ENCODE data around the gene ZNF414. TPM values are rescaled to one million over a fixed set of nuclear protein-coding genes. Genes with fewer than 3 reads are reported as not detected.
"Not testable (repeated sequence)": the region's sequence is repeated elsewhere in the genome, so short reads cannot be mapped to it uniquely, and the experiment has no call there.

Gene ZNF414
- total RNA-seq, 4 donors from 2014 or later: 10.4 to 43.7 (median 18.0) TPM

- WGBS: 87% methylated on average over 11 of the region's 11 CpGs
Measured at GRCh38 chr19:8518536-8518935, 4.6 kb upstream of the ZNF414 start.

GRCh38 chr19:8517551-8518442 lies 3.8 kb upstream of the ZNF414 start:
- 44% methylated on average over 10 of the region's 10 CpGs for WGBS
- no peaks in the 10 kb centered on the region for H3K9me3 ChIP-seq
- no peak overlapping the region for H3K4me3 ChIP-seq
- no peak overlapping the region for H3K27ac ChIP-seq
- DNase-seq (ENCODE audit: low spot score in 2 of 2): no peak
- TF ChIP-seq POLR2AphosphoS5 (IDR thresholded peaks at IDR 0.05) (no peak), EP300 (IDR thresholded peaks at IDR 0.05) (no peak), CTCF (IDR thresholded peaks at IDR 0.05) (no peak), POLR2A (IDR thresholded peaks at IDR 0.05) (no peak)
- no peaks in the 10 kb centered on the region for H3K36me3 ChIP-seq
- no peaks in the 10 kb centered on the region for H3K27me3 ChIP-seq
- H3K4me1 ChIP-seq: peaks cover 28% of the 10 kb centered on the region

More at GRCh38 chr19:8518536-8518935, 4.6 kb upstream of the ZNF414 start:
- Histone ChIP-seq H3K36me3 (no peaks in the 10 kb centered on the region), H3K27me3 (no peaks in the 10 kb centered on the region), H3K4me3 (no peak overlapping the region), H3K9me3 (no peaks in the 10 kb centered on the region), H3K4me1 (peaks cover 21% of the 10 kb centered on the region), H3K27ac (no peak overlapping the region)
- TF ChIP-seq POLR2AphosphoS5 (IDR thresholded peaks at IDR 0.05) (no peak), CTCF (IDR thresholded peaks at IDR 0.05) (no peak), POLR2A (IDR thresholded peaks at IDR 0.05) (no peak), EP300 (IDR thresholded peaks at IDR 0.05) (no peak)
- DNase-seq (ENCODE audit: low spot score in 2 of 2): no peak

- Histone ChIP-seq H3K36me3 (peaks cover 9% of the 10 kb centered on the region), H3K27me3 (no peaks in the 10 kb centered on the region), H3K27ac (no peak overlapping the region), H3K9me3 (no peaks in the 10 kb centered on the region), H3K4me1 (peaks cover 46% of the 10 kb centered on the region), H3K4me3 (no peak overlapping the region)
- TF ChIP-seq POLR2A (IDR thresholded peaks at IDR 0.05) (no peak), POLR2AphosphoS5 (IDR thresholded peaks at IDR 0.05) (no peak), EP300 (IDR thresholded peaks at IDR 0.05) (no peak), CTCF (IDR thresholded peaks at IDR 0.05) (no peak)
- no peak for DNase-seq (ENCODE audit: low spot score in 2 of 2)
- 71% methylated on average over 11 of the region's 11 CpGs for WGBS
Measured at GRCh38 chr19:8515317-8515716, 1.4 kb upstream of the ZNF414 start.

GRCh38 chr19:8514505-8515009 lies 590 bp upstream of the ZNF414 start:
- Histone ChIP-seq H3K27ac (peak overlapping the region; percentile 100), H3K4me3 (peak overlapping the region; percentile 90), H3K36me3 (peaks cover 11% of the 10 kb centered on the region), H3K4me1 (peaks cover 46% of the 10 kb centered on the region)
- WGBS: 81% methylated on average over 21 of the region's 21 CpGs
- not testable (repeated sequence) for DNase-seq (ENCODE audit: low spot score in 2 of 2); H3K9me3 ChIP-seq; H3K27me3 ChIP-seq

- H3K9me3 ChIP-seq: no peaks in the 10 kb centered on the region
- H3K27me3 ChIP-seq: no peaks in the 10 kb centered on the region
- TF ChIP-seq POLR2AphosphoS5 (IDR thresholded peaks at IDR 0.05) (no peak), EP300 (IDR thresholded peaks at IDR 0.05) (no peak)
- DNase-seq (ENCODE audit: low spot score in 2 of 2): no peak
- H3K4me1 ChIP-seq: peaks cover 46% of the 10 kb centered on the region
- WGBS: 53% methylated on average over 16 of the region's 19 CpGs
- H3K36me3 ChIP-seq: peaks cover 14% of the 10 kb centered on the region
- H3K4me3 ChIP-seq: peak overlapping the region; percentile 90
- peak overlapping the region; percentile 100 for H3K27ac ChIP-seq
Measured at GRCh38 chr19:8513036-8513686, 806 bp downstream of the ZNF414 start.

Measured in suprapubic skin (tissue), 4 donors.